KMS-11 (cell line): ENCODE data around the gene COPS7A.

ENCODE experiments used
- H2AFZ ChIP-seq: fragments of 200-600 bp; sonication (generic); 2 replicates; pipeline ENCODE4 v1.6.1; 2016; ENCODE audit warnings: antibody characterized with exemption, mixed run types, low read depth
- H3K27ac ChIP-seq: fragments of 200-600 bp; sonication (generic); 2 replicates; pipeline ENCODE4 v1.6.1; 2016; ENCODE audit warnings: mild to moderate bottlenecking, mixed run types
- H3K27me3 ChIP-seq: fragments of 200-600 bp; sonication (generic); 2 replicates; pipeline ENCODE4 v1.6.1; 2017; ENCODE audit warnings: mild to moderate bottlenecking, low read depth, mixed run types, moderate library complexity; ENCODE audit not compliant: insufficient read depth
- H3K36me3 ChIP-seq: fragments of 200-600 bp; sonication (generic); 2 replicates; pipeline ENCODE4 v1.6.1; 2017; ENCODE audit warnings: mild to moderate bottlenecking, mixed run types; ENCODE audit not compliant: insufficient read depth
- H3K4me1 ChIP-seq: fragments of 200-600 bp; sonication (generic); 2 replicates; pipeline ENCODE4 v1.6.1; 2016; ENCODE audit warnings: mild to moderate bottlenecking, low read depth, mixed run types; ENCODE audit not compliant: poor library complexity, severe bottlenecking
- H3K4me2 ChIP-seq: fragments of 200-600 bp; sonication (generic); 2 replicates; pipeline ENCODE4 v1.7.0; 2016; ENCODE audit warnings: mild to moderate bottlenecking, mixed run types
- H3K4me3 ChIP-seq: fragments of 200-600 bp; sonication (generic); IDR thresholded peaks from 2 replicates; pipeline ENCODE4 v1.6.1; 2017; ENCODE audit warnings: low read depth, low read length, mixed read lengths; ENCODE audit not compliant: insufficient read depth
- H3K79me2 ChIP-seq: fragments of 200-600 bp; sonication (generic); 2 replicates; pipeline ENCODE4 v1.6.1; 2016; ENCODE audit warnings: low read depth, mixed run types; ENCODE audit not compliant: insufficient read depth
- H3K9ac ChIP-seq: fragments of 200-600 bp; sonication (generic); 2 replicates; pipeline ENCODE4 v1.6.1; 2016; ENCODE audit warnings: mild to moderate bottlenecking, mixed run types
- H4K20me1 ChIP-seq: fragments of 200-600 bp; sonication (generic); 2 replicates; pipeline ENCODE4 v1.6.1; 2016; ENCODE audit warnings: mild to moderate bottlenecking, mixed run types; ENCODE audit not compliant: insufficient read depth
- CTCF ChIP-seq: fragments of 200-600 bp; sonication (generic); conservative IDR thresholded peaks from 2 replicates; pipeline ENCODE4 v1.6.1; 2017; ENCODE audit warnings: low read depth, mild to moderate bottlenecking, antibody characterized with exemption, low read length, moderate library complexity, mixed read lengths

COPS7A gene

GRCh38 chr12:6766651-6767349, 43.0 kb downstream of the COPS7A start:
- TF ChIP-seq CTCF: peak; percentile 36; the same call in 1 of the 2 replicates
- Histone ChIP-seq H3K4me3 (no peak overlapping the region), H4K20me1 (no peaks in the 10 kb centered on the region), H3K79me2 (no peaks in the 10 kb centered on the region), H3K36me3 (no peaks in the 10 kb centered on the region), H2AFZ (peak overlapping the region; percentile 81), H3K4me2 (peak overlapping the region; percentile 68), H3K27me3 (peaks cover 10% of the 10 kb centered on the region; the same call in 1 of the 2 replicates), H3K4me1 (peaks cover 27% of the 10 kb centered on the region), H3K27ac (no peak overlapping the region), H3K9ac (peak overlapping the region; percentile 32; the same call in 1 of the 2 replicates)

- peak overlapping the region; percentile 81 for H2AFZ ChIP-seq
- H3K27ac ChIP-seq: no peak overlapping the region
- TF ChIP-seq CTCF: no peak
- H3K4me2 ChIP-seq: peak overlapping the region; percentile 68
- H3K27me3 ChIP-seq: peaks cover 10% of the 10 kb centered on the region; the same call in 1 of the 2 replicates
- H3K79me2 ChIP-seq: no peaks in the 10 kb centered on the region
- no peak overlapping the region for H3K4me3 ChIP-seq
- no peaks in the 10 kb centered on the region for H3K36me3 ChIP-seq
- H4K20me1 ChIP-seq: no peaks in the 10 kb centered on the region
- H3K9ac ChIP-seq: peak overlapping the region; percentile 32; the same call in 1 of the 2 replicates
- H3K4me1 ChIP-seq: peaks cover 27% of the 10 kb centered on the region
Observed at GRCh38 chr12:6767353-6768319, 43.8 kb downstream of the COPS7A start.

GRCh38 chr12:6768437-6768914, 44.6 kb downstream of the COPS7A start:
- H3K79me2 ChIP-seq: no peaks in the 10 kb centered on the region
- H3K27ac ChIP-seq: no peak overlapping the region
- no peak overlapping the region for H2AFZ ChIP-seq
- no peak overlapping the region for H3K9ac ChIP-seq
- no peak for TF ChIP-seq CTCF
- H3K36me3 ChIP-seq: no peaks in the 10 kb centered on the region
- no peak overlapping the region for H3K4me3 ChIP-seq
- no peaks in the 10 kb centered on the region for H4K20me1 ChIP-seq
- H3K4me2 ChIP-seq: no peak overlapping the region
- H3K27me3 ChIP-seq: peaks cover 10% of the 10 kb centered on the region; the same call in 1 of the 2 replicates
- H3K4me1 ChIP-seq: peaks cover 25% of the 10 kb centered on the region

- Histone ChIP-seq H3K27ac (no peak overlapping the region), H3K79me2 (no peaks in the 10 kb centered on the region), H3K27me3 (peaks cover 10% of the 10 kb centered on the region; the same call in 1 of the 2 replicates), H3K4me1 (peaks cover 20% of the 10 kb centered on the region), H3K36me3 (no peaks in the 10 kb centered on the region), H3K4me2 (no peak overlapping the region), H4K20me1 (no peaks in the 10 kb centered on the region), H3K4me3 (no peak overlapping the region), H2AFZ (no peak overlapping the region), H3K9ac (no peak overlapping the region)
- TF ChIP-seq CTCF: no peak
Observed at GRCh38 chr12:6768990-6769389, 45.1 kb downstream of the COPS7A start.
